Measurements from ENCODE around the gene FGF1.

The FGF1 gene

GRCh38 chr5:142641711-142642110 lies 44.2 kb downstream of the FGF1 start:
- H3K4me3 ChIP-seq (ENCODE audit: low read length) = no peak overlapping the region
- TF ChIP-seq CTCF (conservative IDR thresholded peaks at IDR 0.05; ENCODE audit: low read depth, low read length) = no peak
- DNase-seq (ENCODE audit: low read depth) = no peak

GRCh38 chr5:142640316-142641005 lies 45.4 kb downstream of the FGF1 start:
- TF ChIP-seq CTCF (conservative IDR thresholded peaks at IDR 0.05; ENCODE audit: low read depth, low read length) = no peak
- DNase-seq (ENCODE audit: low read depth) = no peak

DNA sequence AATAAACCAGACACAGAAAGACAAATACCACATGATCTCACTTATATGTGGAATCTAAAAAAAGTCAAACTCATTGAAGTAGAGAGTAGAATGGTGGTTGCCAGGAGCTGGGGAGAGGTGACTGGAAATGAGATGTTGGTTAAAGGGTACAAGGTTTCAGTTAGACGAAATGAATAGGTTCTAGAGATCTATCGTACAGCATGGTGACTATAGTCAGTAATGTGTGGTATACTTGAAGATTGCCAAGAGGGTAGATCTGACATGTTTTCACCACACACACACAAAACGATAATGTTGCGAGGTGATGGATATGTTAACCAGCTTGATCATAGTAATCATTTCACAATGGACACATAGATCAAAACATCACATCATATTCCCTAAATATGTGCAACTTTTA lies 46.4 kb downstream of the FGF1 start:
- TF ChIP-seq CTCF (conservative IDR thresholded peaks at IDR 0.05; ENCODE audit: low read depth, low read length) = no peak
- no peak overlapping the region for H3K4me3 ChIP-seq (ENCODE audit: low read length)
- DNase-seq (ENCODE audit: low read depth) = no peak

More at GRCh38 chr5:142640316-142641005, 45.4 kb downstream of the FGF1 start:
- H3K4me3 ChIP-seq (ENCODE audit: low read length) = no peak overlapping the region

DNA sequence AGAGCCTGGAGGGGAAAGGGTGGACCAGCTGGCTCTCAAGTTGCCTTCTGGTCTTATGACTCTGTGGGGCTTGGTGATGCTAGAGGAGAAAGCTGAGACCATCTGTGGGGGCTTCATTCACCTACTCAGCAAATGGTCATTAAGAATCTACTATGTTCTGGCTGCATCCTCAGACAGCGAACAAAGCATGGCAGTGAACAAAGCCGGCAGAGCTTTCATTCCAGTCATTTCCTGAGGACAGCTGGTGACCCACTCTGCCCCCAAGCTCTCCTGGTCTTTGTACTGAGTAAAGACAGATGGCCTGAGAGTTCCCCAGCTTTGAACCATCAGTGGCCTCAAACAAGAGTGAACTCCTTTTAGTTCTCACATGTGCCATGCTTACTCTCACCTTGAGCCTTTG lies 48.0 kb downstream of the FGF1 start:
- H3K4me3 ChIP-seq (ENCODE audit: low read length) = no peak overlapping the region
- no peak for TF ChIP-seq CTCF (conservative IDR thresholded peaks at IDR 0.05; ENCODE audit: low read depth, low read length)
- no peak for DNase-seq (ENCODE audit: low read depth)

DNA sequence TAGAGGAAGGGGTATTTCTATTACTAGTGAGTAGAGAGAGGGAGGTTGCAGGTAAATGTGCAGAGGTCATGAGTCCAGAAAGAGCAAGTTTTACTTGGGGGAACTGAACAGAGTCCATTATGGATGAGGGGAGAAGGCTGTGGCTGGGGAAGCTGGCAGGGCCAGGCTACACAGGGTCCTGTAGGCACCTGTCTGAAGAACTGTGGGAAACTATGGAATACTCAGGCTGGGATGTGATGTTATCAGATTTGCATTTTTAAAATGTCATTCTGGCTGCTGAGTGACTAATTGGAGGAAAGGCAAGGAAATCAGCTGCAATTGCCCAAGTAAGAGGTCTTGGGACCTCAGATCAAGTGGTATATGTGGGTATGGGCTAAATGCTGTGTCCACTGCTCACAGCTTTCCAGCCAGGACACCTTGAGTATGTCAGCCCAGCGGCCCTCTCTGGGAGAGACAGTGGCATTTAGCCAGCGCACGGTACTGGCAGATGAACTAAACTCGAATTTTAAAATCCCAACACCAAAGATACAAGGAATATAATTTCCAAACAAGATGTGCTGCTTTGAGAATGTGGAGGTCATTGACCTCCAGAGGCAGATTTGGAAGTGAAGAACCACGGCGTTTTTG lies 49.1 kb downstream of the FGF1 start:
- H3K4me3 ChIP-seq (ENCODE audit: low read length) = no peak overlapping the region
- TF ChIP-seq CTCF (conservative IDR thresholded peaks at IDR 0.05; ENCODE audit: low read depth, low read length) = no peak
- no peak for DNase-seq (ENCODE audit: low read depth)

DNA sequence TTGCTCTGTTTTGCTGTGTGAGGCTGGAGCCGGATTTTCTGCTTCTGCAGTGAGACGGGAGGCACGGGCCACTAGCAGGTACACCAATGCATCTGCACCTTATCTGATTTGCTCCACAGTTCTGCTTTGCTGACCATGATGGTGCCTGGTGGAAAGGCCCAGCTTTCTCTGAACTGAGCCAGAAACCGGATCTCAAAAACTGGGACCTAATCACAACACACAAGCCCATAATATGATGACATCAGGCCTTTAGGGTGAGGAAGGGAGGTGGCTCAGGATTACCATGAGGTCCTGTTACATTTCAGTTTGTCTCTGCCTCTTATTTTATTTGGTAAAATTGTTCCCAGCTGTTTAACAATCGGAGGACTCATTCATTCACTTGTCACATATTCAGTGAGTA lies 49.8 kb downstream of the FGF1 start:
- no peak for DNase-seq (ENCODE audit: low read depth)
- H3K4me3 ChIP-seq (ENCODE audit: low read length) = no peak overlapping the region
- TF ChIP-seq CTCF (conservative IDR thresholded peaks at IDR 0.05; ENCODE audit: low read depth, low read length) = no peak

Measured in retinal pigment epithelial cell (primary cell).